Lower leg skin (tissue), 3 donors: ENCODE results near the gene PPP2R5C.

Experiments
- CTCF ChIP-seq, 3 donors: fragments of 450-650 bp; IDR thresholded peaks; one replicate each; pipeline ENCODE4 v1.5.1; 2016; ENCODE audit warnings: antibody characterized with exemption in 3 of 3, mild to moderate bottlenecking in 3 of 3, moderate library complexity in 2 of 3
- POLR2A ChIP-seq, 2 donors: fragments of 450-650 bp; IDR thresholded peaks; one replicate each; pipeline ENCODE4 v1.6.1; 2016 to 2017; ENCODE audit warnings: antibody characterized with exemption in 2 of 2, mild to moderate bottlenecking in 1 of 2, moderate library complexity in 1 of 2

DNA sequence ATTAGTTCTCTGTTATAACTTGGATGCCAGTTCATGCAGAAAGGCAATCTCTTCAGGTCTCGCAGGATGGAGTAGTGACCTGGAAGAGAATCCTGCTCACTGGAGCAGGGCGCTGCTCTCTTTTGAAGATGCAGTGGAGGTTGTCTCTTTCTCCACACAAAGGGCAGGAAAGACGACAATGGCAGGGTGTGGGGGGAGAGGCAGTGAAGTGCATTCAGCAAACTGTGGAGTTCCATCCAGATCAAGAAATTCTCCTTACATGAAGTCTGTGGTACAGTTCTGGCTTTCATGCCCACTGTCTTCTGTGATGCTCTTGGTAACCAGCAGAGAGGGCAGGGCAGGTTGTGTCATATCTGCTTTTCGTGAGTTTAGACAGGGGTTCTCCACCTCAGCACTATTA is 6.6 kb upstream of the PPP2R5C start:
- TF ChIP-seq POLR2A (IDR thresholded peaks at IDR 0.05): no peak
- no peak for TF ChIP-seq CTCF (IDR thresholded peaks at IDR 0.05)
